ENCODE data around the gene WNT3.

DNA sequence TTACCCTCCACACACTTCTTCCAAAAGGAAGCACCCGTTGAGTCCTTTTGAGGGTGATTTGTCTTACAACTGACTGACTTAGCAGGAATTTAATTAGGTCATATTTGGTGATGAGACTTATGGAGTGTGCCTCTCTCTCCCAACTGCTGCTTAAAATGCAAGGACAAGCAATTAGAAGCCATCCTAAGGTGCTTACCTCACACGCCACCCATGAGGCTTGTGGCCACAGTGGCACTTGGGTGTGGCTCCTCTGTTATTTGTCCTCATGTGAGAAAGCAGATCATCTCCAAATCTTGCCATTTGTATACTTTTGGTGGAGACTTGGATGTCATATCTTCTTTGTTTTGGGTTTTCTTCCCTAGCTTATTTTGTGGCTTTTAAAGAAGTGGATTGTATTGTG is 61.6 kb downstream of the WNT3 start:
- TF ChIP-seq, protein P1, sequence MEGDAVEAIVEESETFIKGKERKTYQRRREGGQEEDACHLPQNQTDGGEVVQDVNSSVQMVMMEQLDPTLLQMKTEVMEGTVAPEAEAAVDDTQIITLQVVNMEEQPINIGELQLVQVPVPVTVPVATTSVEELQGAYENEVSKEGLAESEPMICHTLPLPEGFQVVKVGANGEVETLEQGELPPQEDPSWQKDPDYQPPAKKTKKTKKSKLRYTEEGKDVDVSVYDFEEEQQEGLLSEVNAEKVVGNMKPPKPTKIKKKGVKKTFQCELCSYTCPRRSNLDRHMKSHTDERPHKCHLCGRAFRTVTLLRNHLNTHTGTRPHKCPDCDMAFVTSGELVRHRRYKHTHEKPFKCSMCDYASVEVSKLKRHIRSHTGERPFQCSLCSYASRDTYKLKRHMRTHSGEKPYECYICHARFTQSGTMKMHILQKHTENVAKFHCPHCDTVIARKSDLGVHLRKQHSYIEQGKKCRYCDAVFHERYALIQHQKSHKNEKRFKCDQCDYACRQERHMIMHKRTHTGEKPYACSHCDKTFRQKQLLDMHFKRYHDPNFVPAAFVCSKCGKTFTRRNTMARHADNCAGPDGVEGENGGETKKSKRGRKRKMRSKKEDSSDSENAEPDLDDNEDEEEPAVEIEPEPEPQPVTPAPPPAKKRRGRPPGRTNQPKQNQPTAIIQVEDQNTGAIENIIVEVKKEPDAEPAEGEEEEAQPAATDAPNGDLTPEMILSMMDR (conservative IDR thresholded peaks at IDR 0.05; ENCODE audit: low read depth in 2 of 2), result no peak
- TF ChIP-seq EZH2phosphoT487 (IDR thresholded peaks at IDR 0.05; ENCODE audit: unreplicated experiment) (no peak), EZH2 (IDR thresholded peaks at IDR 0.05; ENCODE audit: low read depth, unreplicated experiment) (no peak), POLR2AphosphoS5 (IDR thresholded peaks at IDR 0.05; ENCODE audit: low read depth) (no peak), CREB1 (CRISPR knock-in tag; IDR thresholded peaks at IDR 0.05; ENCODE audit: low read depth) (no peak)
- TF ChIP-seq, protein P2, sequence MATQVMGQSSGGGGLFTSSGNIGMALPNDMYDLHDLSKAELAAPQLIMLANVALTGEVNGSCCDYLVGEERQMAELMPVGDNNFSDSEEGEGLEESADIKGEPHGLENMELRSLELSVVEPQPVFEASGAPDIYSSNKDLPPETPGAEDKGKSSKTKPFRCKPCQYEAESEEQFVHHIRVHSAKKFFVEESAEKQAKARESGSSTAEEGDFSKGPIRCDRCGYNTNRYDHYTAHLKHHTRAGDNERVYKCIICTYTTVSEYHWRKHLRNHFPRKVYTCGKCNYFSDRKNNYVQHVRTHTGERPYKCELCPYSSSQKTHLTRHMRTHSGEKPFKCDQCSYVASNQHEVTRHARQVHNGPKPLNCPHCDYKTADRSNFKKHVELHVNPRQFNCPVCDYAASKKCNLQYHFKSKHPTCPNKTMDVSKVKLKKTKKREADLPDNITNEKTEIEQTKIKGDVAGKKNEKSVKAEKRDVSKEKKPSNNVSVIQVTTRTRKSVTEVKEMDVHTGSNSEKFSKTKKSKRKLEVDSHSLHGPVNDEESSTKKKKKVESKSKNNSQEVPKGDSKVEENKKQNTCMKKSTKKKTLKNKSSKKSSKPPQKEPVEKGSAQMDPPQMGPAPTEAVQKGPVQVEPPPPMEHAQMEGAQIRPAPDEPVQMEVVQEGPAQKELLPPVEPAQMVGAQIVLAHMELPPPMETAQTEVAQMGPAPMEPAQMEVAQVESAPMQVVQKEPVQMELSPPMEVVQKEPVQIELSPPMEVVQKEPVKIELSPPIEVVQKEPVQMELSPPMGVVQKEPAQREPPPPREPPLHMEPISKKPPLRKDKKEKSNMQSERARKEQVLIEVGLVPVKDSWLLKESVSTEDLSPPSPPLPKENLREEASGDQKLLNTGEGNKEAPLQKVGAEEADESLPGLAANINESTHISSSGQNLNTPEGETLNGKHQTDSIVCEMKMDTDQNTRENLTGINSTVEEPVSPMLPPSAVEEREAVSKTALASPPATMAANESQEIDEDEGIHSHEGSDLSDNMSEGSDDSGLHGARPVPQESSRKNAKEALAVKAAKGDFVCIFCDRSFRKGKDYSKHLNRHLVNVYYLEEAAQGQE (IDR thresholded peaks at IDR 0.05; ENCODE audit: unreplicated experiment), result no peak
